DOHH2 (cell line): ENCODE measurements around the gene LRRC32.

Experiments
- H3F3A ChIP-seq: fragments of 200-600 bp; sonication (generic), shearing (Covaris generic); 2 replicates; pipeline ENCODE4 v1.6.0; 2016; ENCODE audit warnings: antibody characterized with exemption, mild to moderate bottlenecking; ENCODE audit not compliant: control insufficient read depth, insufficient read depth
- H3K27ac ChIP-seq: fragments of 200-600 bp; sonication (generic); 2 replicates; pipeline ENCODE4 v1.5.1; 2014; ENCODE audit warnings: low read depth, mild to moderate bottlenecking, low read length, moderate library complexity
- H3K27me3 ChIP-seq: fragments of 200-600 bp; sonication (generic); 2 replicates; pipeline ENCODE4 v1.6.1; 2014; ENCODE audit warnings: mild to moderate bottlenecking, low read length, mixed read lengths; ENCODE audit not compliant: control insufficient read depth
- H3K36me3 ChIP-seq: fragments of 200-600 bp; sonication (generic); 2 replicates; pipeline ENCODE4 v1.6.1; 2014; ENCODE audit warnings: mild to moderate bottlenecking, low read length, moderate library complexity, mixed read lengths; ENCODE audit not compliant: control insufficient read depth
- H3K4me1 ChIP-seq: fragments of 200-600 bp; sonication (generic); 2 replicates; pipeline ENCODE4 v1.6.1; 2014; ENCODE audit warnings: mild to moderate bottlenecking, low read length, mixed read lengths; ENCODE audit not compliant: control insufficient read depth
- H3K4me2 ChIP-seq: fragments of 200-600 bp; sonication (generic); 2 replicates; pipeline ENCODE4 v1.6.0; 2014; ENCODE audit warnings: mild to moderate bottlenecking, low read length, moderate library complexity
- H3K4me3 ChIP-seq: fragments of 200-600 bp; sonication (generic); 2 replicates; pipeline ENCODE4 v1.5.1; 2014; ENCODE audit warnings: mild to moderate bottlenecking, low read length, mixed read lengths
- H3K79me2 ChIP-seq: fragments of 200-600 bp; sonication (generic); 2 replicates; pipeline ENCODE4 v1.6.1; 2014; ENCODE audit warnings: mild to moderate bottlenecking, low read length, mixed read lengths; ENCODE audit not compliant: control insufficient read depth
- H3K9me2 ChIP-seq: fragments of 200-600 bp; sonication (generic); replicated peaks from 2 replicates; pipeline ENCODE4 v1.6.1; 2014; ENCODE audit warnings: mild to moderate bottlenecking, low read length, mixed read lengths; ENCODE audit not compliant: control insufficient read depth
- H3K9me3 ChIP-seq: fragments of 200-600 bp; sonication (generic); 2 replicates; pipeline ENCODE4 v1.6.1; 2014; ENCODE audit warnings: antibody characterized with exemption, low read length, mixed read lengths; ENCODE audit not compliant: control insufficient read depth, insufficient read depth
- H4K20me1 ChIP-seq: fragments of 200-600 bp; sonication (generic); 2 replicates; pipeline ENCODE4 v1.6.0; 2014; ENCODE audit warnings: low read depth, mild to moderate bottlenecking, antibody characterized with exemption, low read length, moderate library complexity; ENCODE audit not compliant: control insufficient read depth, insufficient read depth
- EZH2phosphoT487 ChIP-seq: fragments of 200-600 bp; sonication (generic); IDR thresholded peaks from 2 replicates; pipeline ENCODE4 v1.6.1; 2017; ENCODE audit warnings: borderline replicate concordance, mild to moderate bottlenecking, antibody characterized with exemption, low read length, moderate library complexity, mixed read lengths
- TF ChIP-seq, protein P1 (sequence below): fragments of 200-600 bp; sonication (generic); IDR thresholded peaks from one replicate; pipeline ENCODE4 v1.5.1; 2014; ENCODE audit warnings: antibody characterized with exemption, mild to moderate bottlenecking, low read depth, low read length; ENCODE audit not compliant: poor library complexity, severe bottlenecking

Gene LRRC32

DNA sequence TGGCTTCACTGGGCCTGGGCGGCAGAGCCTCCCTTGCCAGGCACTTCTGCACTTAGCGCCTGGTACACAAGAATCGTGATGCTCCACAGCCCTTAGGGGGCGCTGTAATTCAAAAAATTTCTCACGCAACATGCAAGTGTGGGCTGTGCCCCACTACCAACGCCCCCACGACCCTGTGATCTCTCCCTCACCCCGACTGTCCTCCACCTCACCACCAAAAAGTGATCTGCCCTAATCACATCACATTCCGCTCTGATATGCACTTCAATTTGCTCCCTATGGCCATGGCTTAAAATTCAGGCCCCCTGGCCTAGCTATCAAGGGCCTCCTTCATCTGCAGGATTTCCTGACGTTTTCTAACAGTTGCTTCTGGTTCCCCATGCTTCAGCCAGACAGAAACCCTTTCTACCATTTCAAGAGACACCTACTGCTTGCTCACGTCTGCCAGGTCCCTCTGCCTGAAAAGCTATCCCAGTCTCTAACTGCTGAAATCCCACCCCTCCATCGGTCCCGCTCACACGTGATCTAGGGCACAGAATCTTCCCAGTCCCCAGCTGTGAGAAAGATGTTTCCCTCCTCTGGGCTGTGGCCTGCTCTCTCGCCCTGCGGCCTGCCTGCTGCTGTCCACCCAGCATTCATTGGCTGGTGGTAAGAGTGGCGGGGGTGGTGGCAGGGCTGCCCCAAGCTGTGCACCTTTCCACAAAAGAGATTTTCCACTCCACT, 27.9 kb upstream of the LRRC32 start:
- H3K4me2 ChIP-seq: no peak overlapping the region
- no peaks in the 10 kb centered on the region for H3K79me2 ChIP-seq
- H3K27me3 ChIP-seq: 0 out of 2 replicates have a peak, but pooled peaks cover 2% of the 10 kb centered on the region
- no peaks in the 10 kb centered on the region for H3K9me2 ChIP-seq
- no peaks in the 10 kb centered on the region for H3F3A ChIP-seq
- TF ChIP-seq, protein P1, sequence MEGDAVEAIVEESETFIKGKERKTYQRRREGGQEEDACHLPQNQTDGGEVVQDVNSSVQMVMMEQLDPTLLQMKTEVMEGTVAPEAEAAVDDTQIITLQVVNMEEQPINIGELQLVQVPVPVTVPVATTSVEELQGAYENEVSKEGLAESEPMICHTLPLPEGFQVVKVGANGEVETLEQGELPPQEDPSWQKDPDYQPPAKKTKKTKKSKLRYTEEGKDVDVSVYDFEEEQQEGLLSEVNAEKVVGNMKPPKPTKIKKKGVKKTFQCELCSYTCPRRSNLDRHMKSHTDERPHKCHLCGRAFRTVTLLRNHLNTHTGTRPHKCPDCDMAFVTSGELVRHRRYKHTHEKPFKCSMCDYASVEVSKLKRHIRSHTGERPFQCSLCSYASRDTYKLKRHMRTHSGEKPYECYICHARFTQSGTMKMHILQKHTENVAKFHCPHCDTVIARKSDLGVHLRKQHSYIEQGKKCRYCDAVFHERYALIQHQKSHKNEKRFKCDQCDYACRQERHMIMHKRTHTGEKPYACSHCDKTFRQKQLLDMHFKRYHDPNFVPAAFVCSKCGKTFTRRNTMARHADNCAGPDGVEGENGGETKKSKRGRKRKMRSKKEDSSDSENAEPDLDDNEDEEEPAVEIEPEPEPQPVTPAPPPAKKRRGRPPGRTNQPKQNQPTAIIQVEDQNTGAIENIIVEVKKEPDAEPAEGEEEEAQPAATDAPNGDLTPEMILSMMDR: peak; percentile 88
- no peak for TF ChIP-seq EZH2phosphoT487
- H4K20me1 ChIP-seq: no peaks in the 10 kb centered on the region
- no peaks in the 10 kb centered on the region for H3K9me3 ChIP-seq
- H3K36me3 ChIP-seq: no peaks in the 10 kb centered on the region
- no peak overlapping the region for H3K4me3 ChIP-seq
- H3K27ac ChIP-seq: no peak overlapping the region
- no peaks in the 10 kb centered on the region for H3K4me1 ChIP-seq

DNA sequence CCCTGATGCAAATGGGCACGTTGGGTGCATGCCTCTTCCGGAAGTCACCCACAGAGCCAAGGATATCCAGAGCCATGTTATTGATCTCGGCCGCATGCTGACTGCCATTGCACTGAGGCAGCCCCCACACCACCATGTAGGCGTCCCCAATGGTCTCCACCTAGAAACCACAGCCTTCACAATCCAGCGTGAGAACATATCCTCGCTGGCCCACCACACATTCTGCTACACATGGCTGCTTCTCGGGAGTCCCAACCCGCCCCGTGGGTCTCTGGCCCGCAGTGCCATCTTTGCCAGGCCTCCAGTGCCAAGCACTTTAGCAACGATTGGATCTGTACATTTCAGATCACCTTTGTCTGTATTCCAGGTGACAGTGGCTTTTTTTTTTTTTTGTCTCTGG, 26.2 kb upstream of the LRRC32 start:
- H3F3A ChIP-seq: no peaks in the 10 kb centered on the region
- TF ChIP-seq, protein P1: no peak
- TF ChIP-seq EZH2phosphoT487: no peak
- no peaks in the 10 kb centered on the region for H3K36me3 ChIP-seq
- H3K4me3 ChIP-seq: no peak overlapping the region
- no peaks in the 10 kb centered on the region for H3K27me3 ChIP-seq
- no peaks in the 10 kb centered on the region for H3K9me3 ChIP-seq
- no peaks in the 10 kb centered on the region for H4K20me1 ChIP-seq
- no peak overlapping the region for H3K27ac ChIP-seq
- no peaks in the 10 kb centered on the region for H3K79me2 ChIP-seq
- no peaks in the 10 kb centered on the region for H3K9me2 ChIP-seq
- no peak overlapping the region for H3K4me2 ChIP-seq
- H3K4me1 ChIP-seq: no peaks in the 10 kb centered on the region

DNA sequence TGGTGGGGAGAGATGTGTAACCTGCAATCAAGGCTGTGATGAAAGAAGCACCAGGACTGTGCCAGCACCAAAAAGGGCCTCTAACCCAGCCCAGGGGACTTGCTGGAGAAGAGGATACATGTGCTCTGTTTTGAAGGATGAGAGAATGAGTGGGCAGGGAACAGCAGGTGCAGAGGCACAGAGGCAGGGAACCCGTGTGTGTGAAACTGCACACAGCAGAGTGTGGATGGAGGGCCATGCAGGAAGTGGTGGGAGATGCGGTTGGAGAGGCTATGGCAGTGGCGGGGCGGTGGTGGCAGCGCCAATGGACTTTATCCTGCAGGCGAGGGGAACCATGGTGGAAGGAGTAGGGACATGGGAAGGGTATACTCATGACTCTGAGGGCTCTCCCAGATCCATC, 25.2 kb upstream of the LRRC32 start:
- no peaks in the 10 kb centered on the region for H3F3A ChIP-seq

More for the DNA sequence above, 25.2 kb upstream of the LRRC32 start:
- Histone ChIP-seq H3K27ac (no peak overlapping the region), H3K27me3 (no peaks in the 10 kb centered on the region), H3K79me2 (no peaks in the 10 kb centered on the region), H3K9me3 (no peaks in the 10 kb centered on the region), H3K4me3 (no peak overlapping the region), H3K9me2 (no peaks in the 10 kb centered on the region), H3K36me3 (no peaks in the 10 kb centered on the region), H4K20me1 (no peaks in the 10 kb centered on the region), H3K4me2 (no peak overlapping the region), H3K4me1 (no peaks in the 10 kb centered on the region)
- TF ChIP-seq EZH2phosphoT487: no peak
- TF ChIP-seq, protein P1: no peak
